Stomach smooth muscle (tissue), 2 donors: ENCODE data around the gene RAB11FIP5.
A peak's percentile ranks its signal among the peaks of the same experiment; 100 is the strongest.

Experiments
- H3K27ac ChIP-seq: one replicate; pipeline ENCODE4 v1.7.0; 2013; ENCODE audit warnings: mild to moderate bottlenecking, low read length, inconsistent platforms
- H3K27me3 ChIP-seq, 2 donors: one replicate each; pipeline ENCODE4 v1.7.0; 2013; ENCODE audit warnings: low read length in 2 of 2; ENCODE audit not compliant: insufficient read depth in 2 of 2, control insufficient read depth in 1 of 2
- H3K36me3 ChIP-seq, 2 donors: one replicate each; pipeline ENCODE4 v1.7.0; 2013; ENCODE audit warnings: low read length in 2 of 2; ENCODE audit not compliant: control insufficient read depth in 2 of 2, insufficient read depth in 2 of 2
- H3K4me1 ChIP-seq: one replicate; pipeline ENCODE4 v1.7.0; 2013; ENCODE audit warnings: low read length; ENCODE audit not compliant: control insufficient read depth, insufficient read depth
- H3K4me3 ChIP-seq, 2 donors: one replicate each; pipeline ENCODE4 v1.7.0; 2013; ENCODE audit warnings: low read length in 2 of 2
- H3K9ac ChIP-seq, 2 donors: one replicate each; pipeline ENCODE4 v1.7.0; 2013; ENCODE audit warnings: low read length in 2 of 2, mild to moderate bottlenecking in 1 of 2
- H3K9me3 ChIP-seq, 2 donors: one replicate each; pipeline ENCODE4 v1.7.0; 2013; ENCODE audit warnings: low read length in 2 of 2; ENCODE audit not compliant: control insufficient read depth in 2 of 2
- donor health status: healthy.
- donor health status: Pancreatic carcinoma.

RAB11FIP5 gene, protein sequence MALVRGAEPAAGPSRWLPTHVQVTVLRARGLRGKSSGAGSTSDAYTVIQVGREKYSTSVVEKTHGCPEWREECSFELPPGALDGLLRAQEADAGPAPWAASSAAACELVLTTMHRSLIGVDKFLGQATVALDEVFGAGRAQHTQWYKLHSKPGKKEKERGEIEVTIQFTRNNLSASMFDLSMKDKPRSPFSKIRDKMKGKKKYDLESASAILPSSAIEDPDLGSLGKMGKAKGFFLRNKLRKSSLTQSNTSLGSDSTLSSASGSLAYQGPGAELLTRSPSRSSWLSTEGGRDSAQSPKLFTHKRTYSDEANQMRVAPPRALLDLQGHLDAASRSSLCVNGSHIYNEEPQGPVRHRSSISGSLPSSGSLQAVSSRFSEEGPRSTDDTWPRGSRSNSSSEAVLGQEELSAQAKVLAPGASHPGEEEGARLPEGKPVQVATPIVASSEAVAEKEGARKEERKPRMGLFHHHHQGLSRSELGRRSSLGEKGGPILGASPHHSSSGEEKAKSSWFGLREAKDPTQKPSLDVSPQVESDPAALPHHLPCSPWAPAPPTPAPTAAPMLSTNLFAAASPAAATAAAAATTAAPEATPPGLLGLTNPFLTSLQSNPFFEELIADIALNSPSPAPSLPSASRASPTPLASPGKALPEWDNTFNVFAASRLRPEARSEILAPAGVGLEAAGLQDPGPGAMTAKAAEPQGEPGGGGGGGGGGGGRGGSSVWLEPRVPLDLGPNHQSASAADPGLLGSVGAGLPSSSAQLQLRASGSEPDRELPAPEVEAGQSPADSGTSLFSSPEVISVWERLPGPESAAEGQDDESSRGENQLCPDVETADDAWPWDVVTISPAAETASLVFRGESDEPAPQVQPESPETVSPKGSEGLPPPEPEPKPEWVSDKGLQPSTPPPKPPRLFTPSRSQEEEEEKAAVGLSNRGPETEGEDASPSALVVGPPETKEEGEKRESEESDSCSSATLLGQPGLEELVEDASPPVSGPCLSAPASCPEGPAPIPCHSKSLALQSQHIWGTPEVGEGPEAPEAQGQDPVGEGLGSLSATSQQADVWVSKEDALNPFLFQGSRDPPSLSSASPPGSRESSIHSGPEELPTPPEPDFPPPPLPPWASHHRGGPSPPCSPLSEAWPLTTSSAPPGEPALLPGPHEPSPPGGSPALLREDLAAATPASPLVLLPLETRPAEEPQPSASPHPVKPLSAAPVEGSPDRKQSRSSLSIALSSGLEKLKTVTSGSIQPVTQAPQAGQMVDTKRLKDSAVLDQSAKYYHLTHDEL (N-terminal part only)

DNA sequence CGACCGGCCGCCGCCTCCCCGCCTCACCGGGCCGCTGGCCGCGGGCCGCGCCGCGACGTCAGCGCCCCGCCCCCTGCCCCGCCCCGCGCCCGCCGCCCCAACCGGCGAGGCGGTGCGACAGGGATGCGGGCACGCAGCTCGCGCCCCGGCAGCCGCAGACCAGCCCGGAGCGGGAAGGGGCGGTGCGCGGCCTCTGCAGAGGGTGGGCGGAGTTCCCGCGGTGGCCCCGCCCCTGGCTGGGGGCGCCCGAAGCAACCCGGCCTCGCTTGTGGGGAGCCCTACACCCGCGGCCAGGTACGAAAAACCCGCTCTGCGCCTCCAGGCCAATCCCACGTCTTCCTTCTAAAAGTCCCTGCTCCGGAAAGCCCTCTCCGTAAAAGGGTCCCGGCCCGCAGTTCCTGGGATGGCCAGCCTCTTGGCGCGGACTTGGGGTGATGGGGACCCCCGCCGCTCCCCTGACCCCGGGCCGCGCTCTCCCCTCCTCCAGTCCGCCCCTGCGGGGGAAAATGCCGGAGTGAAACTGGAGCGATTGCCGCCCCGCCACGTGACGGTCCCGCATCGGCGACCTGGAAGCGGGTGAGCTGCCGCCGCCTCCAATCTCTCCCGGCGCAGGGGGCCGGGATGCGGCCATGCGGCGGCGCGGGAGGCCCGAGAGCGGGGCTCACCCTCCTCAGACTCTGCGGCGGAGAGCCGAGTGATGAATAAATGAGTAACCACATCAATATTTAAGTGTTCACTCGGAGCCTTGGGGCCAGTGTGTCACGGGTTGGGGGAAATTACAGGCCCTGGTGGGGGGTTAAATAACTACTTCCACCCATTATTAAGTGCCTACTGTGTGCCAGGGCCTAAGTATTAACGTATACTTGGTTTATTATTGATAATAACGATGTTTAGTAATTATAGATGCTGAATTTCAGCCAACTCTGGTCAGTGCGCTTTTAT, at the start of gene RAB11FIP5:
RAB11FIP5 (minus strand) TSS at position 36 of the 942 bp plus-strand sequence. CDS start 171 bp downstream, outside the sequence.
- no peaks in the 10 kb centered on the region for H3K36me3 ChIP-seq
- peaks cover 28% of the 10 kb centered on the region for H3K4me1 ChIP-seq
- no peaks in the 10 kb centered on the region for H3K9me3 ChIP-seq
- H3K27me3 ChIP-seq = no peaks in the 10 kb centered on the region
- peak within 1 kb of the TSS; percentile 64 for H3K27ac ChIP-seq
- H3K4me3 ChIP-seq = peak within 1 kb of the TSS; percentile 81 to 88
- peak within 1 kb of the TSS; percentile 84 to 91 for H3K9ac ChIP-seq

DNA sequence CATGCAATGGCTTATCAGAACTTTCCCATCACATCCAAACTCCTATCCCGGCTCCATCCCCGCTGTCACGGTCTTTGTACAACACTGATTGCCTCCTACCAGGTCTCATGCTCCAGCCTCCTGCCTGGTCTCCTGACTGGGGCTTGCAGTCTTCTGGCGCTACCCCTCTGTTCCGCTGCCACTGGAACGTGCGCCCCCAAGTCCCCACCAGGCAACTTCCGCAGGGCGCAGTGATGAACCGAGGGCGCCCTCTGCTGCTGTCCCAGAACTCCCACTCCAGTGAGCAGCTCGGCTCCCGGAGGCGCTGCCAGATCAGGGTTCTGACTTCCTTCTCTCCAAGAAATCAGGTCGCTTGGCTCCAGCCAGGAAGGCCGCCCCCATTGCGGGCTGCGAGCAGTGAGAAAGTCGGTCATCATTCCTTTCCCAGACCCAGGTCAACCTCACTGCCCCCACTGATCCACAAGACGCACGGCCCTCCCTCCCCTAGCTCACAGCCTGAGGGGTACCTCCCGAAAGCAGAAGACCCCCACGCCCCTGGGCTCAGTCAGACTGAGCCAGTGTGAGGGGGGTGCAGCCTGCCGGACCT, 43.9 kb upstream of the RAB11FIP5 start:
- H3K36me3 ChIP-seq = no peaks in the 10 kb centered on the region
- no peak overlapping the region for H3K27ac ChIP-seq
- H3K4me1 ChIP-seq = peaks cover 6% of the 10 kb centered on the region
- peak overlapping the region in 1 of 2 donors; percentile 29 for H3K4me3 ChIP-seq
- H3K9ac ChIP-seq = no peak overlapping the region
- no peaks in the 10 kb centered on the region for H3K9me3 ChIP-seq
- H3K27me3 ChIP-seq = peaks cover 16 to 18% of the 10 kb centered on the region in 2 donors

DNA sequence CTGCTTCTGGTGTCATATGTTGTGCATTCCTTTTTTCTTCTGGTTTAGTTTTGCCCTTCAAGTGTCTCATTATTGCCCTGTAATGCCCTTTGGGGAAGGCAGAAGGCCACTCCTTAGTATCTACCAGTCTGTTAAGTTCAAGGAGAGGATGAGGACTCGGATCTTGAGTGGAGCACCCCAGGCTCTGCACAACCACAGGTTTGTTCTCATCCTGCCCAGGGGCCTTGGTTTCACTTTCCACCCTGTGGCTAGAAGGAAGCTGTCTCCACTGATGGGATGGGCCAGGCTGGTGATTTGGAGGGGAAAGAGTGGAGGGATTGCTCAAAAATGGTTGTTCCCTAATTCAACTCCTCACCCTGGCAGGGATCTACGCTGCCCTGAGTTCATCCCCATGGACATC, 30.2 kb upstream of the RAB11FIP5 start:
- Histone ChIP-seq H3K36me3 (no peaks in the 10 kb centered on the region), H3K27me3 (no peaks in the 10 kb centered on the region), H3K9ac (no peak overlapping the region), H3K4me3 (no peak overlapping the region), H3K9me3 (no peaks in the 10 kb centered on the region), H3K4me1 (no peaks in the 10 kb centered on the region), H3K27ac (no peak overlapping the region)

DNA sequence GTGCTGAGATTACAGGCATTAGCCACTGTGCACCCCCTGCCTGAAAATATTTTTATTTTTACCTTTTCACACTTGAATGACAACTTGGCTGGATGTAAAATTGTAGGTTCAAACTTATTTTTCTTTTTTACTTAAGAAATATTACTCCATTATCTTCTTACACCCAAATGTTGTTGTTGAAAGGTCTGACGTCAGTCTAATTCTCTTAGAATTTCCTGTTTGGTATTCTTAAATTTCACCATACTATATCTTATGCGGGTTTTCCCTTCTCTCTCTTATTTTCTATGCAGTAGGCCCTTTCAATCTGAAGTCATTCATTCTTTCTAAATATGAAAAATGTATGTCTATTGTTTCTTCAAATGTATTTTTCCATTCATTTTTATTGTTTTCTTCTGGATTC, 29.1 kb upstream of the RAB11FIP5 start:
- H3K36me3 ChIP-seq = no peaks in the 10 kb centered on the region
- H3K27ac ChIP-seq = no peak overlapping the region
- H3K27me3 ChIP-seq = no peaks in the 10 kb centered on the region
- no peak overlapping the region for H3K4me3 ChIP-seq
- no peak overlapping the region for H3K9ac ChIP-seq
- H3K4me1 ChIP-seq = no peaks in the 10 kb centered on the region
- H3K9me3 ChIP-seq = no peaks in the 10 kb centered on the region

DNA sequence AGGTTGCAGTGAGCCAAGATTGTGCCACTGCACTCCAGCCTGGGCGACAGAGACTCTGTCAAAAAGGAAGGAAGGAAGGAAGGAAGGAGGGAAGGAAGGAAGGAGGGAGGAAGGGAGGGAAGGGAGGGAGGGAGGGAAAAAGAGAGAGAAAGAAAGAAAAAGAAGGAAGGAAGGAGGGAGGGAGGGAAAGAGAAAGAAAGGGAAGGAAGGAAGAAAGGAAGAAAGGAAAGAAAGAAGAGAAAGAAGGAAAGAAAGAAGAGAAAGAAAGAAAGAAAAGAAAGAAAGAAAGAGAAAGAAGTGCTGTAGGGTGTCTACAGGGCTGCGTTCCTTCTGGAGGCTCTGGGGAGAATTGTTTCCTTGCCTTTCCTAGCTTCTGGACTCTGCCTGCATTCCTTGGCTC, 22.5 kb upstream of the RAB11FIP5 start:
- H3K9ac ChIP-seq = no peak overlapping the region
- H3K4me1 ChIP-seq = no peaks in the 10 kb centered on the region
- H3K36me3 ChIP-seq = no peaks in the 10 kb centered on the region
- peaks cover 0 to 4% of the 10 kb centered on the region in 2 donors for H3K27me3 ChIP-seq
- H3K4me3 ChIP-seq = no peak overlapping the region
- H3K9me3 ChIP-seq = no peaks in the 10 kb centered on the region
- no peak overlapping the region for H3K27ac ChIP-seq

DNA sequence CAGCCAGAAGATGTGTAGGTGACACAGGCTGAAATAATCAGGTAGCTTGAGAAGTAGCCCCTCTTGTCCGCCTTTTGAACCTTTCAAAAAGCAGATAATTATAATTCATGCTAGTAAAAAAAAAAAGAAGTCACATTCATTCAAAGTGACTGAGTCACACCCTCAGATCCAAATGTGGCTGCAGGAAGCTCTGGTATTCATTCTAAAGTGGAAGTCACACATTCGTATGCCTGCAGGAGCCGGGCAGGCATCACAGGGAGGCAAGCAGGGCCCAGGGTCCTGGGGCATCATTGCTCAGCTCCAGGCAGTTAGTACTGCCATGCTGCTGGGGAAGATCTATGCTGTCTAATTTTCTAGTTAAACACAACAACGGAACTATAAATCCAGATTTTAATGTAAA, 21.7 kb upstream of the RAB11FIP5 start:
- no peaks in the 10 kb centered on the region for H3K4me1 ChIP-seq
- no peak overlapping the region for H3K4me3 ChIP-seq
- H3K9me3 ChIP-seq = no peaks in the 10 kb centered on the region
- peaks cover 0 to 4% of the 10 kb centered on the region in 2 donors for H3K27me3 ChIP-seq
- H3K27ac ChIP-seq = no peak overlapping the region
- no peaks in the 10 kb centered on the region for H3K36me3 ChIP-seq
- H3K9ac ChIP-seq = no peak overlapping the region

DNA sequence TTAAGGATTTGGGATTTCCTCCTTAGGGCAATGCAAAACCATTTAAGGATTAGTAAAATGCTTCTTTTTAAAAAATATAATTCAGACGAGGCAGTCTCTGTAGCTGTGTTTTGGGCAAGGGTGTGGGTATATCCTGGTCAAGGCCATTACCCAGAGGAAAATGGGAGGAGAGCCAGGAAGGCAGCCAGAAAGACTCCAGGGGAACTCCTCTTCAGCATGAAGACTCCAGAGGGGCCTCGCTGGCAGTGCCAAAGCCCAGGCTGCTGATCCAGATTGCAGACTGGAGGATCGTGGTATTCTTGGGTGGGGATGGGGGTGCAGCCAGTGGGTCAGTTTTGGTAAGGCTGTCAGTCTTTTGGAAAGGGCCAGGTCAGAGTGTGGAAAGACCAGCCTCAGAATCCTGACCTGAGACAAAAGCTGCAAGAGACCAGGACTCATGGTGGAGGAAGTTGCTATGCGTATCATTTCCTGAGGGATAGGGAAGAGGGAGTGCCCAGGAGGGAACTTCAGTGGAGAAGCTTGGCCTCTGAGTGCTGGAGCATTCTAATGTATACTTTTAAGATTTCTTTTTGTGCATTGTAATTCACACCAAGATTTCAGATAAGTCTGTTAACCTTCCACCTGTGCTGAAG, 20.9 kb upstream of the RAB11FIP5 start:
- H3K36me3 ChIP-seq = no peaks in the 10 kb centered on the region
- no peaks in the 10 kb centered on the region for H3K4me1 ChIP-seq
- H3K27ac ChIP-seq = no peak overlapping the region
- no peak overlapping the region for H3K9ac ChIP-seq
- H3K9me3 ChIP-seq = no peaks in the 10 kb centered on the region
- H3K4me3 ChIP-seq = no peak overlapping the region
- peaks cover 0 to 7% of the 10 kb centered on the region in 2 donors for H3K27me3 ChIP-seq

DNA sequence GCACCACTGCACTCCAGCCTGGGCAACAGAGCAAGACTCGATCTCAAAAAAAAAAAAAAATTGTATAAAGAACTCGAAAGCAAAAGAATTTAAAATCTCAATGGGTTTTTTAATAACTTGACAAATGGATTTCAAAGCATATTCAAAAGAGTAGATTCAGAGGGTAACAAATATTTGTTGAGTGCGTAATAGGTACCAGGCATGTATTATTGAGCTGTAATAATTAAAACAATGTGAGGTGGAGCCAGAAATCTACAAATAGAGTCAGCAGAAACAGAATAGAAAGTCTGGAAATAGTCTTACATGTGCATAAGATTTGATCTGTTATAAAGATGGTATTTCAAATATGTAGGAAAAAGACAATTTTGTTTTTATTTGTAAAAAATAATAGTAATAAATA, 19.1 kb upstream of the RAB11FIP5 start:
- Histone ChIP-seq H3K36me3 (no peaks in the 10 kb centered on the region), H3K4me3 (no peak overlapping the region), H3K9me3 (no peaks in the 10 kb centered on the region), H3K27ac (no peak overlapping the region), H3K4me1 (no peaks in the 10 kb centered on the region), H3K27me3 (peaks cover 0 to 7% of the 10 kb centered on the region in 2 donors), H3K9ac (no peak overlapping the region)

DNA sequence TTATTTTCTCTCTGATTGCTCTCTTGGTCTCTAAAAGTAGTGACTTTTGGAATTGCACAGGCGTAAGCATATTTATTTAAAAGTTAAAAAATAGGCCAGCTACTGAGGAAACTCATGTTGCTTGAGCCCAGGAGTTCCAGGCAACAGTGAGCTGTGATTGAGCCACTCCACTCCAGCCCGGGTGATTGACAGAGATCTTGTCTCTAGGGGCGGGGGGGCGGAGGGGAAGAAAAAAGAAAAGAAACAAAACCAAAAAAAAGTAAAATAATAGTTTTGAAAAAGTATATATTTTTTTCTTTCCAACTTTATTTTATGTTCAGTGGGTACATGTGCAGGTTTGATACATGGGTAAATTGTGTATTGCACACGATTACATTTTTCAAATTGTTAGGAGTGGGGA, 18.0 kb upstream of the RAB11FIP5 start:
- Histone ChIP-seq H3K4me1 (no peaks in the 10 kb centered on the region), H3K36me3 (no peaks in the 10 kb centered on the region), H3K9me3 (no peaks in the 10 kb centered on the region), H3K4me3 (no peak overlapping the region), H3K27me3 (peaks cover 0 to 7% of the 10 kb centered on the region in 2 donors), H3K9ac (no peak overlapping the region), H3K27ac (no peak overlapping the region)
